Fibroblast of the aortic adventitia (primary cell): ENCODE results near the gene MED16. TPM values are rescaled to one million over a fixed set of nuclear protein-coding genes. Genes with fewer than 3 reads are reported as not detected.

ENCODE experiments used
- DNase-seq: peaks from one replicate; pipeline ENCODE4 v3.0.0-alpha.2; 2010; ENCODE audit warnings: low read depth
- H3K4me3 ChIP-seq: 2 replicates; pipeline ENCODE4 v1.5.1; 2011; ENCODE audit warnings: low read depth, mild to moderate bottlenecking, control low read depth, low read length, moderate library complexity
- CTCF ChIP-seq: IDR thresholded peaks from 2 replicates; pipeline ENCODE4 v1.5.1; 2011; ENCODE audit warnings: mild to moderate bottlenecking, low read length, control low read depth, inconsistent platforms; ENCODE audit not compliant: insufficient read depth
- total RNA-seq: library from RNA; depleted of rRNA; stranded (reverse); fragments of >200 nt; gene quantifications from 2 replicates; pipeline ENCODE4 v1.2.3, GENCODE V29; 2012; ENCODE audit warnings: low replicate concordance

The MED16 gene
- total RNA-seq, 1 donor: 24.5 TPM

GRCh38 chr19:829129-829758 is 63.7 kb downstream of the MED16 start:
- H3K4me3 ChIP-seq: no peak overlapping the region
- DNase-seq: no peak
- no peak for TF ChIP-seq CTCF

GRCh38 chr19:827710-828321 is 65.2 kb downstream of the MED16 start, which contains the start of gene AZU1:
Gene AZU1, plus strand, starts transcription at chr19:827837. Its CDS starts 10 bp downstream, at chr19:827847.
- no peak for DNase-seq
- H3K4me3 ChIP-seq: no peak within 1 kb of the TSS
- TF ChIP-seq CTCF: no peak

GRCh38 chr19:827314-827709 is 65.7 kb downstream of the MED16 start:
- TF ChIP-seq CTCF: no peak

GRCh38 chr19:825897-826644 is 66.9 kb downstream of the MED16 start:
- TF ChIP-seq CTCF: no peak
- DNase-seq: no peak
- no peak overlapping the region for H3K4me3 ChIP-seq

More at GRCh38 chr19:827314-827709, 65.7 kb downstream of the MED16 start:
- no peak overlapping the region for H3K4me3 ChIP-seq
- DNase-seq: no peak

- TF ChIP-seq CTCF: no peak
- no peak for DNase-seq
- no peak overlapping the region for H3K4me3 ChIP-seq
Measured at GRCh38 chr19:824885-825284, 68.1 kb downstream of the MED16 start.

GRCh38 chr19:823565-824121 is 69.3 kb downstream of the MED16 start:
- no peak for TF ChIP-seq CTCF
- no peak for DNase-seq
- H3K4me3 ChIP-seq: no peak overlapping the region
